Sigmoid colon (tissue), 7 donors: ENCODE measurements around the gene MAP3K20. TPM values are rescaled to one million over a fixed set of nuclear protein-coding genes. Genes with fewer than 3 reads are reported as not detected.
A peak's percentile ranks its signal among the peaks of the same experiment; 100 is the strongest.

Source experiments
- DNase-seq: peaks from one replicate; pipeline ENCODE4 v3.0.0-alpha.2; 2019
- H3K27ac ChIP-seq, 4 donors: fragments of 200-600 bp; sonication (generic); one replicate each; pipeline ENCODE4 v1.5.1; 2016 to 2019; ENCODE audit warnings: mild to moderate bottlenecking in 1 of 4
- H3K27me3 ChIP-seq, 3 donors: fragments of 200-600 bp; sonication (generic); one replicate each; pipeline ENCODE4 v1.5.1; 2019; ENCODE audit warnings: mild to moderate bottlenecking in 1 of 3
- H3K36me3 ChIP-seq, 4 donors: fragments of 200-600 bp; sonication (generic); one replicate each; pipeline ENCODE4 v1.5.1; 2016 to 2019
- H3K4me1 ChIP-seq, 4 donors: fragments of 200-600 bp; sonication (generic); one replicate each; pipeline ENCODE4 v1.5.1; 2017 to 2019
- H3K4me3 ChIP-seq, 4 donors: fragments of 200-600 bp; sonication (generic); one replicate each; pipeline ENCODE4 v1.5.1; 2017 to 2019; ENCODE audit warnings: mild to moderate bottlenecking in 2 of 4, moderate library complexity in 1 of 4
- H3K9me3 ChIP-seq, 4 donors: fragments of 200-600 bp in 3 of 4; sonication (generic) in 3 of 4; one replicate each; pipeline versions ENCODE4 v1.5.1 to v1.6.1; 2013 to 2019
- CTCF ChIP-seq, 4 experiments: fragments of 450-650 bp in 3 of 4; fragments of 200-600 bp in 1 of 4; IDR thresholded peaks; one replicate each; pipeline ENCODE4 v1.5.1; 2016 to 2019; ENCODE audit warnings: antibody characterized with exemption in 4 of 4, mild to moderate bottlenecking in 3 of 4, moderate library complexity in 2 of 4
- EP300 ChIP-seq, 4 donors: sonication (generic); formaldehyde crosslinking; IDR thresholded peaks; one replicate each; pipeline ENCODE4 v1.6.1; 2017; ENCODE audit warnings: antibody characterized with exemption in 4 of 4
- POLR2A ChIP-seq, 2 donors: fragments of 450-650 bp; IDR thresholded peaks; one replicate each; pipeline ENCODE4 v1.6.1; 2016; ENCODE audit warnings: antibody characterized with exemption in 2 of 2, mild to moderate bottlenecking in 2 of 2, moderate library complexity in 2 of 2
- POLR2AphosphoS5 ChIP-seq, 4 donors: sonication (generic); formaldehyde crosslinking; IDR thresholded peaks; one replicate each; pipeline ENCODE4 v1.6.1; 2017; ENCODE audit warnings: antibody characterized with exemption in 4 of 4
- WGBS, 2 donors: extraction: QIAGEN DNeasy Blood & Tissue Kit; methylation state at CpG; one replicate each; pipeline ENCODE4 v1.1.7; 2013; 5-methylcytosine and 5-hydroxymethylcytosine counted together
- intact Hi-C: fragments of 100-400 bp; cut with DNase I; formaldehyde crosslinking; loops from one replicate; pipeline ENCODE4 v1.15.1; 2023
- polyA plus RNA-seq, 3 donors: library from polyadenylated mRNA; stranded (reverse); fragments of 200-250 nt; gene quantifications; one replicate each; pipeline ENCODE4 v1.2.3, GENCODE V29; 2013
- total RNA-seq, 4 donors: library from RNA; depleted of rRNA; stranded (reverse); fragments of >200 nt; gene quantifications; one replicate each; pipeline ENCODE4 v1.1.0, GENCODE V29; 2016
- donor health status: healthy with polysubstance abuse.
- donor health status: Bipolar disorder and iron deficiency.
- donor health status: healthy.

MAP3K20 gene
- total and polyA plus RNA-seq, 7 donors, result 6.2 to 255 (median 189) TPM

- Histone ChIP-seq H3K27me3 (no peaks in the 10 kb centered on the region), H3K27ac (peak overlapping the region; percentile 20 to 62 (median 58)), H3K4me3 (no peak overlapping the region), H3K36me3 (peaks cover 0 to 7% (median 3%) of the 10 kb centered on the region in 4 donors), H3K4me1 (peaks cover 0 to 61% (median 52%) of the 10 kb centered on the region in 4 donors), H3K9me3 (no peaks in the 10 kb centered on the region)
- intact Hi-C loops, result no loop called here
- WGBS, 2 donors, result 87 to 88% methylated on average over 6 of the region's 6 CpGs
- DNase-seq, result no peak
- TF ChIP-seq EP300 (IDR thresholded peaks at IDR 0.05), result no peak
- no peak for TF ChIP-seq POLR2AphosphoS5 (IDR thresholded peaks at IDR 0.05)
- TF ChIP-seq CTCF (IDR thresholded peaks at IDR 0.05), result no peak
- TF ChIP-seq POLR2A (IDR thresholded peaks at IDR 0.05), result no peak
These were observed 112.5 kb downstream of the MAP3K20 start for GRCh38 chr2:173187941-173188788.

- no peaks in the 10 kb centered on the region for H3K27me3 ChIP-seq
- H3K4me1 ChIP-seq, result peaks cover 0 to 74% (median 52%) of the 10 kb centered on the region in 4 donors
- DNase-seq, result no peak
- no peak overlapping the region for H3K4me3 ChIP-seq
- H3K36me3 ChIP-seq, result peaks cover 0 to 7% (median 3%) of the 10 kb centered on the region in 4 donors
- peak overlapping the region; percentile 1 to 73 (median 48) for H3K27ac ChIP-seq
- intact Hi-C loops, result no loop called here
- H3K9me3 ChIP-seq, result no peaks in the 10 kb centered on the region
- WGBS, 2 donors, result 85 to 87% methylated on average over 3 of the region's 3 CpGs
- TF ChIP-seq EP300 (IDR thresholded peaks at IDR 0.05) (no peak), CTCF (IDR thresholded peaks at IDR 0.05) (no peak), POLR2AphosphoS5 (IDR thresholded peaks at IDR 0.05) (no peak), POLR2A (IDR thresholded peaks at IDR 0.05) (no peak)
These were observed 116.0 kb downstream of the MAP3K20 start for GRCh38 chr2:173191601-173192000.

- no peaks in the 10 kb centered on the region for H3K27me3 ChIP-seq
- H3K4me3 ChIP-seq, result no peak overlapping the region
- TF ChIP-seq POLR2A (IDR thresholded peaks at IDR 0.05), result no peak
- TF ChIP-seq POLR2AphosphoS5 (IDR thresholded peaks at IDR 0.05), result no peak
- TF ChIP-seq EP300 (IDR thresholded peaks at IDR 0.05), result no peak
- no peak for TF ChIP-seq CTCF (IDR thresholded peaks at IDR 0.05)
- WGBS, 2 donors, result 69 to 87% methylated on average over 4 of the region's 4 CpGs
- no peak for DNase-seq
- H3K9me3 ChIP-seq, result no peaks in the 10 kb centered on the region
- peaks cover 0 to 7% (median 3%) of the 10 kb centered on the region in 4 donors for H3K36me3 ChIP-seq
- H3K27ac ChIP-seq, result peak overlapping the region; percentile 1 to 73 (median 48)
- peaks cover 0 to 74% (median 52%) of the 10 kb centered on the region in 4 donors for H3K4me1 ChIP-seq
- intact Hi-C loops, result no loop called here
These were observed 116.4 kb downstream of the MAP3K20 start for GRCh38 chr2:173192071-173192470.

GRCh38 chr2:173193925-173194324 lies 118.3 kb downstream of the MAP3K20 start:
- peak overlapping the region; percentile 32 to 73 (median 64) for H3K27ac ChIP-seq
- DNase-seq, result no peak
- H3K9me3 ChIP-seq, result no peaks in the 10 kb centered on the region
- H3K4me3 ChIP-seq, result no peak overlapping the region
- 87 to 89% methylated on average over 1 of the region's 1 CpG for WGBS, 2 donors
- no peak for TF ChIP-seq POLR2AphosphoS5 (IDR thresholded peaks at IDR 0.05)
- no peak for TF ChIP-seq POLR2A (IDR thresholded peaks at IDR 0.05)
- TF ChIP-seq CTCF (IDR thresholded peaks at IDR 0.05), result no peak
- TF ChIP-seq EP300 (IDR thresholded peaks at IDR 0.05), result no peak
- H3K27me3 ChIP-seq, result no peaks in the 10 kb centered on the region
- H3K36me3 ChIP-seq, result peaks cover 0 to 20% (median 3%) of the 10 kb centered on the region in 4 donors
- peaks cover 0 to 55% (median 38%) of the 10 kb centered on the region in 4 donors for H3K4me1 ChIP-seq
- intact Hi-C loops, result no loop called here
